Effector CD8-positive, alpha-beta T cell (primary cell): ENCODE results near the gene FBXO31.
"Not testable (repeated sequence)": the region's sequence is repeated elsewhere in the genome, so short reads cannot be mapped to it uniquely, and the experiment has no call there.

Experiments used
- DNase-seq: peaks from one replicate; lab custom pipeline; 2025; lab: John Stamatoyannopoulos, UW

FBXO31 gene

GRCh38 chr16:87344165-87344930, 39.2 kb downstream of the FBXO31 start:
- no peak for DNase-seq

DNA sequence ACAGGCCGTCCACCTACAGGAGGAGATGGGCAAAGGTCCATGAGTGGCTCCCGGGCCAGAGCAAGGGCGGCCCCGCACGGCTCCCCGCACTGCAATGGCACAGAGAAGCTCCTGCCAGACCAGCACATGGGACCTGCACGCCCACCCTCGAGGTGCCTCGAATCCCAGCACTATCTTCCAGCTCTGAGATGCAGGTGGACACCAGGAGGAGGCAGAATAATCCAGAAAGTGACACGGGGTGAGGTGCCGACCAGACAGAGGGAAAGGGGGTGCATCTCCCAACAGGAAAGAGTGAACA, 39.9 kb downstream of the FBXO31 start:
- no peak for DNase-seq

GRCh38 chr16:87342978-87343752, 40.4 kb downstream of the FBXO31 start:
- no peak for DNase-seq

GRCh38 chr16:87342504-87342903, 41.1 kb downstream of the FBXO31 start:
- no peak for DNase-seq

- DNase-seq, result no peak
These were observed 43.4 kb downstream of the FBXO31 start for GRCh38 chr16:87340198-87340597.

DNA sequence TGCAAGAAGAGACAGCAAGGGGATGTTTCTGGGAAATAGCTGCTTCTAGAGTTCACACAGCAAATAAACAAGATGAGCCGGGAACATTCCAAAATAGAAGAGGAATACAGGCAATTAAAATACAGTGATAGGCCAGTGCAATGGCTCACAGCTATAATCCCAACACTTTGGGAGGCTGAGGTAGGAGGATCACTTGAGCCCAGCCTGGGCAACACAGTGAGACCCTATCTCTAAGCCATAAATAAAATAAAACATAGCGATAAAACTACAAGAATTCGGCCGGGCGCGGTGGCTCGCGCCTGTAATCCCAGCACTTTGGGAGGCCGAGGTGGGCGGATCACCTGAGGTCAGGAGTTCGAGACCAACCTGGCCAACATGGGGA, 43.9 kb downstream of the FBXO31 start:
- DNase-seq, result not testable (repeated sequence)

- DNase-seq, result no peak
These were observed 44.4 kb downstream of the FBXO31 start for GRCh38 chr16:87339086-87339723.

DNA sequence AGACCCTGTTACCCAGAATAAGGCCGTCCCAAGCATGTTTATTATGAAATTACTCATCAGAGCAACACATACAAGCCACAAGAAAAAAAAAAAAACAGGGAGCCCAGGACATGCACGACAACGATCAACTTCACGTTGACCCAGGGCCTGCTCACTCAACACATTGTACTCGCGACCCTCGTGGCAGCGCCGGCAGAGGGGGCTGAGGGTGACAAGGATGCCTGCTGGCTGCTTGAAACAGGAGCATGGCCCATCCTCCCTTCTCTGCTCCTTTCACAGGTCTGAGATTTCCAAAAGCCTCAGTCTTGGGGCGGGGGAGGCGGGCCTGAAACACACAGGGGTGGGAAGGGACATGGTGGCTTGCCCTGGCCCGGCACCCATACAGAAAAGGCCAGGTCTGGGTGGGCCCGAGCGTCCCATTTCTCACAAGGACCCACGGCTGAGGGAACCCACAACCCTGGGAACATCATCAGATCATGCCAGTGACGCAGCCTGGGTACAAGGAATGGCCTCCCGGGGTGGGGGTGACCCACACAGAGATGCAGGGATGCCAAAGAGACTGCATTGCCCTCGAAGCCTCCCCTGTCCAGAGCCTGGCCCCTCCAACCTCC, 45.3 kb downstream of the FBXO31 start:
- no peak for DNase-seq

GRCh38 chr16:87337262-87337771, 46.3 kb downstream of the FBXO31 start:
- DNase-seq, result no peak

GRCh38 chr16:87336434-87337240, 46.9 kb downstream of the FBXO31 start:
- DNase-seq, result no peak

- DNase-seq, result no peak
These were observed 47.7 kb downstream of the FBXO31 start for GRCh38 chr16:87335625-87336433.

- no peak for DNase-seq
These were observed 48.6 kb downstream of the FBXO31 start for GRCh38 chr16:87334651-87335624.

DNA sequence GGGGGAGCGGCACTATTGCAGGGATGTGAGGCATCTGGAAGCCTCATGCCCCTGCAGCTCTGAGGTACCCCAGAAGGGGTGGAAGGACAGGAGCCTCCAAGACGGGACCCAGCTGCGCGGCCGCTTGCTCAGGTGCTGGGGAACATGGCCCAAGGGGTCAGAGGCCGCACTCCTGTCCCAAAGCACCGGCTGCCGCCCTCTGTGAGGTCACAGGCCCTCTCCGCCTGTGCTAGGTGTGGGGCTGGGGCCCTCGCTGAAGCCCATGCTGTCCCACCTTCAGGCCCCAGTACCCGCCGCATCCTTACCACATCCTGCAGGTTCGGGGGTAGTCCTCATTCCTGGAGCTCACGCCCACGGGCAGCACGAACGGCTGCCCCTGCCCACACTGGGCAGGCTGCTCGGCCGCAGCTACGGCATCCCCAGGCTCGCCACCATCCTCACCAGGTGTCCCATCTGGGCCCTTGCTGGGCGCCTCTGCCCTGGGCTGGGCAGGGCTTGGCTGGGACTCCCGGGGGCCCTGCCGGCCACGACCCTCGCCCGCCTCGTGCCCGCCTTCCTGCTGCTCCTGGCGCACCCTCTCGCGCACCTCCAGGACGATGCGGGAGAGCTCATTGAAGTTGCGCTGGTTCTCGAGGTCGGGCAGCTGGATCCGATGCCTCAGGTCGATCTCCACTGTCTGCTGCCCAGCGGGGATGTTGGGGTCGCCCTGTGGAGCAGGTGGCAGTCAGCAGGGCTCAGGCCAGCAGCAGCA, 49.8 kb downstream of the FBXO31 start:
- DNase-seq, result no peak

DNA sequence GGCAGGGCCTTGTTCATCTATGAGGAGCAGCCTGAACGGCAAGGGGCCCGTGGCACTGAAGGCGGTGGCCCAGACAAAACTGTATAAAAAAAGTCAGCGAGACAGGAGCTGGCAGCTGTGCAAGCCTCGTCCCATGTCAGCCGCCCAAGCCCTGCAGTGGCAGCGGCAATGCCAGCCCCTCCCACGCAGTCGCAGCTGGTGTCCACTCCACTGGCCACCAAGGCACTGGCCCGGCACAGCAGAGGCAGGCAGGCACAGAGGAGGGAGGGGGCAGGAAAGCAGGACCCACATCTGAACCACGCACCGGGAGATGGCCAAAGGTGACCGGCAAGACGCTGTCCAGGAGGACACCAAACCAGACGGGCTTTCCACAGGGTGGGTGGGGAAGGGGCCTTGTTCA, 50.5 kb downstream of the FBXO31 start:
- DNase-seq, result no peak

DNA sequence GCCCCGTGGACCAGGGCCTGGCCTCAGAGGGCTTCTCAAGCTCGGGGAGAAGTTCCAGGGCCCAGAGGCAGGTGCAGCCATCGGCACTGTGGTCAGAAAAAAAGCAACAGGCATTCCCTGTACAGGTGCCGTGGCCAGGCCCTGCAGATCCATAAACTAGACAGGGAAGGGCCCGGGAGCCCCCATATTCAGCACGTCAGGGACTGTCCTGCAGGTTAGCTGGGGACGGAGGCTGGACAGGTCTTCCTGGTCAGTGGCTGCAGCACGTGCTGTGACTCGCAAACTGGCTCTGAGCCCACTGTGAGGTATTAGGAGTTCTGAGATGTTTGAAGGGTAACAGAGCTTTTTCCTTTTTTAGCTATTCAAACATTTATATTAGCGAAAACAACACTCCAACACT, 51.4 kb downstream of the FBXO31 start:
- no peak for DNase-seq

GRCh38 chr16:87331241-87331801, 52.3 kb downstream of the FBXO31 start:
- DNase-seq, result no peak

- DNase-seq, result no peak
These were observed 52.9 kb downstream of the FBXO31 start for GRCh38 chr16:87330646-87331045.

GRCh38 chr16:87330257-87330624, 53.3 kb downstream of the FBXO31 start:
- no peak for DNase-seq
